Fibroblast of villous mesenchyme (primary cell): ENCODE measurements around the gene SHLD2. TPM values are rescaled to one million over a fixed set of nuclear protein-coding genes. Genes with fewer than 3 reads are reported as not detected.
A peak's percentile ranks its signal among the peaks of the same experiment; 100 is the strongest.
"Not testable (repeated sequence)": the region's sequence is repeated elsewhere in the genome, so short reads cannot be mapped to it uniquely, and the experiment has no call there.

Experiments used
- DNase-seq: peaks from one replicate; pipeline ENCODE4 v3.0.0-alpha.2; 2010; ENCODE audit warnings: low read depth
- H3K4me3 ChIP-seq: 2 replicates; pipeline ENCODE4 v1.5.1; 2011; ENCODE audit warnings: low read depth, mild to moderate bottlenecking, low read length
- total RNA-seq: library from RNA; depleted of rRNA; stranded (reverse); fragments of >200 nt; gene quantifications from 2 replicates; pipeline ENCODE4 v1.2.3, GENCODE V29; 2012

SHLD2 gene
- total RNA-seq, 1 donor, result 40.6 TPM

- not testable (repeated sequence) for DNase-seq, H3K4me3 ChIP-seq
These were observed 124.4 kb downstream of the SHLD2 start for GRCh38 chr10:87219370-87219769.

GRCh38 chr10:87222789-87223188 lies 127.8 kb downstream of the SHLD2 start:
- not testable (repeated sequence) for DNase-seq, H3K4me3 ChIP-seq

DNA sequence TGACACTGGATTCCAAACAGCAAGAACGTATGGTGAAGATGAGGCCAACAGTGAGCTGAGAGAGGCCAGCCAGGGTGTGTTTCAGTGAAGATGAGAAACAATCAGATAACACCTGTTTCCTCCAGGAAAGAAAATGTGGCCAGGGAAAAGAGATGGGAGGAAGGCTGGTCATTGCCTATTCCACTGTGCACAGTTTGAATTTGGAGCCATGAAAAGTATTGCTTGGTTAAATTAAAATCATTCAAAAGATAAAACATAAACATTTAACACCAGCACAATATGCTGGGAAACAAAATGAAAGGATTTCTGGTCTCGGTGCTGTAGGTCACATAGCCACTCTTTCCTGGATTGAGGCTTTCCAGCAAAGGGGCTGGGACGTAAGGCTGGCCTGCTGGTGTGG lies 130.1 kb downstream of the SHLD2 start, which contains the start of gene NUTM2A:
NUTM2A (plus strand) TSS at position 301 of the 400 bp plus-strand sequence. CDS start 383 bp downstream, outside the sequence.
- DNase-seq, H3K4me3 ChIP-seq: not testable (repeated sequence)

- DNase-seq, H3K4me3 ChIP-seq: not testable (repeated sequence)
These were observed 133.2 kb downstream of the SHLD2 start for GRCh38 chr10:87228247-87228646.

GRCh38 chr10:87229211-87229610 lies 134.2 kb downstream of the SHLD2 start:
- H3K4me3 ChIP-seq, DNase-seq: not testable (repeated sequence)

DNA sequence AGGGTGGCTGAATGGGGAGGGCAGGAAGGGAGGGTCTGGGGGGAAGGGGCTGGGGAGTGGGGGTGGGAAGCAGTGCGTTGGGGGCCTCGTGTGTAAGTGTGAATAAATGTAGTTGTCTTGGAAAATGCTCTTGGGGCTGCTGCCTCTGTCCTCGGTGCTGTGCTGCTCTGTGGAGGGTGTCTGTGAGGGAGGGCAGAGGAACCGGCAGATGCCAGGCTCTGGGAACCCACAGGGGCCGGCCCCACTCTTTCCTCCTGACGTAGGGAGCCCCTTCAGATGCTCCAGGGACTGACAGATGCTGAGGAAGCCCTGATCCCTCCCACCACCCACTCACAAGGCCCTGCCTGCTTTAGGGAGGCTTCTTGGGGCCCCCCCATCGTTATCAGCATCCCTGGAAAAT lies 139.8 kb downstream of the SHLD2 start:
- DNase-seq, H3K4me3 ChIP-seq: not testable (repeated sequence)

GRCh38 chr10:87237244-87237643 lies 142.2 kb downstream of the SHLD2 start:
- not testable (repeated sequence) for DNase-seq

DNA sequence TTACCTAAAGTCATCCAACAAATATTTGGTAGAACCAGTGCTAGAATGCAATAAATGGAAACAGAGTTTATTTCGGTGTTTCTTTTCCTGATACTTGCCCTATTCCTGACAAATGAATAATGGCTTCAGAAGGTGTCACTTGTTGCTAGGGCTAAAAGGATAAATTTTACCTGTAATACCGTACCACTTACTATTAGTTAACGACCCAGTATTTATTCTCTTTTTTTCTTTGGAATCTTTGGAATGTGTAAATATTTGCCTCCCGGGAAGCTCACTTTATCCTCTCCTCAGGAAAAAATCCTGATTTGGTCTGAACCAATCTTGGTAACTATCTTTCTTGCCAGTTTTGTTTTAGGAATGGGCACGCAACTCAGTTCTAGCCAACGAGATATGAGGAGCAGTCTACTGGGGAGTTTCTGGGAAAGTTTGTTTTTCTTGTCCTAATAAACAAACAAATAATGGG lies 144.4 kb downstream of the SHLD2 start:
- not testable (repeated sequence) for H3K4me3 ChIP-seq
- DNase-seq, result peak; percentile 3

More at GRCh38 chr10:87237244-87237643, 142.2 kb downstream of the SHLD2 start:
- H3K4me3 ChIP-seq, result not testable (repeated sequence)

Other genes starting within 250 kb of the SHLD2 start
- 0.86 and 2.3 TPM in 2 replicates for gene MMRN2, start 137.6 kb upstream of the SHLD2 start, total RNA-seq
- gene SNCG, start 136.6 kb upstream of the SHLD2 start, total RNA-seq, result 3.5 and 4.8 TPM in 2 replicates
- 2.6 and 5.2 TPM in 2 replicates for gene ADIRF, start 126.7 kb upstream of the SHLD2 start, total RNA-seq
- not detected in 2 replicates for gene FAM25A, start 74.9 kb upstream of the SHLD2 start, total RNA-seq
- 182 and 219 TPM in 2 replicates for gene GLUD1, start 363 bp upstream of the SHLD2 start, total RNA-seq
- under 0.01 and 0.43 TPM in 2 replicates for gene NUTM2A, start 130.2 kb downstream of the SHLD2 start, total RNA-seq